ENCODE measurements around the gene SEPSECS. TPM values are rescaled to one million over a fixed set of nuclear protein-coding genes. Genes with fewer than 3 reads are reported as not detected.

The SEPSECS gene
- total RNA-seq, 3 donors from 2014 or later (not counting 1 experiment from before 2014, with no cell fraction given), result 18.5 to 26.6 (median 20.7) TPM

DNA sequence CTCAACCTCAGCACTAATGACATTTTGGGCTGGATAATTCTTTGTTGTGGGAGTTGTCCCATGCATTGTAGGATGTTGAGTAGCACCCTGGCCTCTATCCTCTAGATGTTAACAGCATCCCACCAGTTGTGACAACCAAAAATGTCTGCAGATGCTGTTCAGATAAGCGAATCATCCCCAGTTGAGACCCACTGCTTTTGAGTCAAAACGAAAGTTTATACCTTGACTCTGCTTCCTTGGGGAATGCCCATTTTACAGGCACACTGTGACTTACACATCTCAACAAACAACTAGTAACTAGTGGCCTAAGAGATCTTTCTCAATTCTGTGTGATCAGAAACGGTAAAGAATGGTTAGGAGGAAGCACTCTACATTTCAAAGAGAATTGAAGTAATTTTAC lies 37.0 kb downstream of the SEPSECS start:
- H3K9me3 Mint-ChIP-seq, result no peaks in the 10 kb centered on the region
- peaks cover 0 to 8% of the 10 kb centered on the region in 2 donors for H3K4me1 Mint-ChIP-seq
- Histone ChIP-seq H3K9me3 (ENCODE audit: control insufficient read depth, insufficient read depth, low read length) (no peaks in the 10 kb centered on the region), H3K36me3 (ENCODE audit: control insufficient read depth, insufficient read depth, low read length) (peaks cover 25% of the 10 kb centered on the region), H3K4me1 (ENCODE audit: control insufficient read depth, insufficient read depth, low read length) (no peaks in the 10 kb centered on the region), H3K27me3 (ENCODE audit: control insufficient read depth, insufficient read depth, low read length) (no peaks in the 10 kb centered on the region), H3K27ac (ENCODE audit: low read length) (no peak overlapping the region), H3K4me3 (ENCODE audit: low read length) (no peak overlapping the region)
- ATAC-seq (no peak), DNase-seq (no peak)
- WGBS (ENCODE audit: insufficient coverage), result 81% methylated on average over 2 of the region's 3 CpGs
- H3K27me3 Mint-ChIP-seq (ENCODE audit: low read depth in 2 of 2), result no peaks in the 10 kb centered on the region
- intact Hi-C loops (cut with micrococcal nuclease), result no loop called here
- H3K36me3 Mint-ChIP-seq, result no peaks in the 10 kb centered on the region
- TF ChIP-seq CTCF (IDR thresholded peaks at IDR 0.05), result no peak
- no peak overlapping the region for H3K27ac Mint-ChIP-seq
- H3K4me3 Mint-ChIP-seq, result no peak overlapping the region

- ATAC-seq (no peak), DNase-seq (no peak)
- Mint-ChIP-seq H3K27ac (no peak overlapping the region), H3K9me3 (no peaks in the 10 kb centered on the region), H3K27me3 (ENCODE audit: low read depth in 2 of 2) (no peaks in the 10 kb centered on the region), H3K36me3 (no peaks in the 10 kb centered on the region), H3K4me1 (peaks cover 0 to 4% of the 10 kb centered on the region in 2 donors), H3K4me3 (no peak overlapping the region)
- Histone ChIP-seq H3K9me3 (ENCODE audit: control insufficient read depth, insufficient read depth, low read length) (no peaks in the 10 kb centered on the region), H3K27me3 (ENCODE audit: control insufficient read depth, insufficient read depth, low read length) (no peaks in the 10 kb centered on the region), H3K27ac (ENCODE audit: low read length) (no peak overlapping the region), H3K4me3 (ENCODE audit: low read length) (no peak overlapping the region), H3K36me3 (ENCODE audit: control insufficient read depth, insufficient read depth, low read length) (peaks cover 22% of the 10 kb centered on the region), H3K4me1 (ENCODE audit: control insufficient read depth, insufficient read depth, low read length) (no peaks in the 10 kb centered on the region)
- intact Hi-C loops (cut with micrococcal nuclease), result no loop called here
- TF ChIP-seq CTCF (IDR thresholded peaks at IDR 0.05), result no peak
- WGBS (ENCODE audit: insufficient coverage), result 100% methylated on average over 1 of the region's 3 CpGs
Measured at GRCh38 chr4:25120146-25120940, 39.9 kb downstream of the SEPSECS start.

DNA sequence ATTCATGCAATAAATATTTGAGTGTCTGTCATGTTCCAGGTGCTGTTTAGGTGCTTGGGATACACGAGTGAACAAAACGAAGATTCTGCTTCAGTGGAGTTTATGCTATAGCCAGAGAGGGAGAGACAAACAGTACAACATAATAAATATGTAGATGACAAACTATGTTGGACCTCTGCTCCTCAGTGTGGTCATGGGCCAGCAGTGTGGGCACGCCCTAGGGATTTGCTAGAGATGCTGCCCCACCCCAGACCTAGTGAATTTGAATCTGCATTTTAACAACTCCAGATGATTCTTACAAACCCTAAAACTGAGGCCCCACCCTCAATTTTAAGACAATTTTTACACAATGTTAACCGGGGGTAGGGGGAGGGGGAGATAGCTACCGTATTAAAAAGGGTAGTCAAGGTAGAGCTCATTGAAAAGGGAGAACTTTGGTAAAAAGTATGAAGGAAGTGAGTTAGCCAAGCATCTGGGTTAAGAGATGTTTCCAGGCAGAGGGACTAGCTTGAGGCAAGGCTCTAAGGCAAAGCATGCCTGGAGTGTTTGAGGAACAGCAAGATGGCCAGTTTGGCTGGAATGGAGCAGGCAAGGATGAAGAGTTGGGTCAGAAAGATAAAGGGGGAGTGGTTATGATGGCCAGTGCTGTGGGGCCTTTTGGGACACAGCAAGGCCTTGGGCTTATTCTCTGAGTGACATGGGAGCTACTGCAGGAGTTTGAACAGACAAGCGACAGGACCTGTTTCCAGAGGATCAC lies 42.4 kb downstream of the SEPSECS start:
- intact Hi-C loops (cut with micrococcal nuclease), result no loop called here
- no peak for TF ChIP-seq CTCF (IDR thresholded peaks at IDR 0.05)
- H3K4me1 Mint-ChIP-seq, result peaks cover 0 to 4% of the 10 kb centered on the region in 2 donors
- Histone ChIP-seq H3K27me3 (ENCODE audit: control insufficient read depth, insufficient read depth, low read length) (no peaks in the 10 kb centered on the region), H3K27ac (ENCODE audit: low read length) (no peak overlapping the region), H3K36me3 (ENCODE audit: control insufficient read depth, insufficient read depth, low read length) (peaks cover 2% of the 10 kb centered on the region), H3K9me3 (ENCODE audit: control insufficient read depth, insufficient read depth, low read length) (no peaks in the 10 kb centered on the region), H3K4me3 (ENCODE audit: low read length) (no peak overlapping the region), H3K4me1 (ENCODE audit: control insufficient read depth, insufficient read depth, low read length) (no peaks in the 10 kb centered on the region)
- ATAC-seq, result no peak
- H3K9me3 Mint-ChIP-seq, result no peaks in the 10 kb centered on the region
- H3K27me3 Mint-ChIP-seq (ENCODE audit: low read depth in 2 of 2), result no peaks in the 10 kb centered on the region
- no peak overlapping the region for H3K27ac Mint-ChIP-seq
- no peak overlapping the region for H3K4me3 Mint-ChIP-seq
- WGBS (ENCODE audit: insufficient coverage), result 95% methylated on average over 6 of the region's 6 CpGs
- no peaks in the 10 kb centered on the region for H3K36me3 Mint-ChIP-seq
- no peak for DNase-seq
